Activated CD8-positive, alpha-beta memory T cell treated with anti-CD3 and anti-CD28 coated beads for 24 hours (primary cell): ENCODE data around the gene SLC28A1.

ENCODE experiments used
- DNase-seq: peaks from one replicate; pipeline ENCODE4 v3.0.0-alpha.2; 2020

Gene SLC28A1

DNA sequence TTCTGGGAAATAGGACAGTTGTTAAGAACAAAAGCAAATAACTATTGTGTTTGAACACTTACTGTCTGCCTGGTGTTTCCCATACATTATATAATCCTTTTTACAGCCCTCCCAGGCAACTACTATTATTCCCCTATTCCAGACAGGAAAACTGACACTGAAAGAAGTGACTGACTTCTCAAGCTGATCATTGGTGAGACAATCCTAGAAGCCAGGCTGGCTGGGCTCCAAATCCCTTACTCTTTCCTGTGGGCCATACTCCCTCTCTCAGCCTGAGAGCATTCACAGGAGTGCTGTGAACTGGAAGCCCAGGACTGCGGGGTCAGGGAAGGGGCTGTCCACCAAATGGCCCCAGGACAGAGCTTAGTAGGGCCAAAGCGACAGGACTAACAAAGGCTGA, 58.0 kb downstream of the SLC28A1 start:
- DNase-seq = no peak

GRCh38 chr15:84944311-84944710, 59.8 kb downstream of the SLC28A1 start:
- no peak for DNase-seq

DNA sequence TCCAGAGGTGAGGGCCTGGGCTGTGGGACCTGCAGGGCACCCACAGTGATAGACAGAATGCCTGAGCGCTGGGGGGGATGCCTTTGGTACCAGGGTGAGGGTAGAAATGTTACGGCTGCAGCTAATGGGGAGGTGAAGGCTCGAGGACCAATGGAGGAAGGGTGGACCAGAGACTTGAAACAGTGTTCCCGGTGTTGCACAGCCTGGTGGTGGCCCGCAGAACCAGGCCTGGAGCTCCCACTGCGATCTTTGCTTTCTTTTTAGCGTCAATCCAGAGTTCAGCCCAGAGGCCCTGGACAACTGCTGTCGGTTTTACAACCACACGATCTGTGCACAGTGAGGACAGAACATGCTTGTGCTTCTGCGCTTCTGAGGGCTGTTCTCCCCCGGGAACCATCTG, 60.4 kb downstream of the SLC28A1 start:
- DNase-seq = no peak

GRCh38 chr15:84946772-84947489, 62.5 kb downstream of the SLC28A1 start:
- DNase-seq = no peak

DNA sequence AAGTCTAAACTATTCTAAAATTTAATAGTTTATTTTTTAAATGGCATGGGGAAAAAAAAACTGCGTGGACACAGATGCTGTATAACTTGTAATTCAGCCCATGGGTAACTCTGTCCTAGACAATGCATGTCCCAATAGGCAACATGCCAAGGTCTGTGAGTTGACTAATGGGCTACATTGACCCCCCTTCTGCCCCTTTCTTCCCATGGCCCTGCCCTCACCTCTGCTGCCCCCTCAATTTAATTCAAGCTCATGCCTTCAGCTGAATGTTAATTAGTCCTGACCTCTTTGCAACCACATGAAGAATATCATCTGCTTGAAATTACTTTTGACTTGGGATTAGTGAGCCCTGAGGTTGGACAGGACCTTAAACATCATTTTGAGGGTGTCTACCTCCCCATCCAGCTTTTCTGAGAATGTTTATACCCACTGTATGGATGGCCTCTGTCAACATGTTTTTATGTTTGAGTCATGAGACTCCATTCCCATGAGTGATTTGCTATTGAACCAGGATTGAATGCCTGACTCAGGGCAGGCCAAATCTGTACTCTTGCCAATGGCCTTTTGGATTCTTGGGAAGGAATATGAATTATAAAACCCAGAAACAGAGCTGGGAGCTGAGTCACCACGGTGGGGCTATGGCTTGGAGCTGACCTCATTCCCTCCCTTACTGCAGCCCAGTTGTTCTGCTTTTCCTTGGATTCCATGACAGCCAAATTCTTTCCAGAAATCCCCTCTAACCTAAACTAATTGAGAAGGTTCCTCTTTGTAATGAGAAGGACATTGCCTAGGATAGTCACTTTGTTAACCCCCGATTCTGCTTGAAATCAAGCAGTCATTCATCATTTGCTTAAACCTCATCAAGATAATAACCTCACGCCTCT, 63.7 kb downstream of the SLC28A1 start:
- DNase-seq = no peak

GRCh38 chr15:84949043-84949442, 64.6 kb downstream of the SLC28A1 start:
- DNase-seq = no peak

DNA sequence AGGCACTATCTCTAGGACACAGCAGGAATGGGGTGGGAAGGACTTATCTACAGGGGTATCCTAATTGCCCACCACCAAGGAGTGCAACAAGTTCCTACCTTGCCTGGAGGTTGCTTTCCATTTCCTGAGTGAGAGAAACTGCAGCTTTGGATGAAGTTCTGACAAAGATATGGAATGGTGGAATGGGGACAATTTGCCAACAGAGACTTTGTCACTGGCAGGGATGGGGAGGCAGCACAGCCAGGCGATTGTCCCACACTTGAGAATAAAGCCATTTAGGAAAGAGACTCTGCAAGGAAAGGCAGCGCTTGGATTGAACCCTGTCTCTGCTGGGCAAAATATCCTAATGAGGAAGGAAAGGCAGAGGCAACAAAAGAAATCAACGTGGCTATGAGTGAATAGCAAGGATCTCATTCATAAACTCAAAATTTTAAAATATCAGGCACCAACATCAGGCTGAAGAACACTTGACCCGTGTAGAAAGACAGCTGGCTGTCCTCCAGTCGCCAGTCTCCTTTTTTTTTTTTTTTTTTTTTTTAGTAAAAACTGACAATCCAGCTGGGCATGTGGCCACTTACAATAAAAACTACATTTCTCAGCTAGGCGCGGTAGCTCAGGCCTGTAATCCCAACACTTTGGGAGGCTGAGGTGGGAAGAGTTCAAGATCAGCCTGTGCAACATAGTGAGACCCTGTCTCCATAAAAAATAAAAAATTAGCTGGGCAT, 65.5 kb downstream of the SLC28A1 start:
- no peak for DNase-seq

- no peak for DNase-seq
Measured at GRCh38 chr15:84950570-84951111, 66.2 kb downstream of the SLC28A1 start.

GRCh38 chr15:84951736-84952135, 67.3 kb downstream of the SLC28A1 start:
- DNase-seq = no peak

DNA sequence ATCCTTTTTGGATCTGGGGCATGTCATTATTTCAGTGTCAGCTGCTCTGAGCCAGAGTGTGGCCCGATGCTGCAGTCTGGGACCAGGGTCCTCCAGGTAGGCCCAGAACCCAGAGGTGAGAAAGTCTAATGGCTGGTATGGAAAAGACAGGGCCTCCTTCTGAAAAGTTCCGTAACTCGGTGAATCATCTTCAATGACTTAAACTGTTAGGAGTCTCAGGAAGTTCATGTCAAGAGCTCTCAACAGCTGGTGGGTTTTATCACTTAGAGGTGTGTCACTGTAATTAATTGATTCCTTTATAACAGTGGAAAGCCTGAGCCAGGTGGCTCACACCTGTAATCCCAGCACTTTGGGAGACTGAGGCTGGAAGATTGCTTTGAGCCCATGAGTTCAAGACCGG, 68.7 kb downstream of the SLC28A1 start:
- DNase-seq = no peak

DNA sequence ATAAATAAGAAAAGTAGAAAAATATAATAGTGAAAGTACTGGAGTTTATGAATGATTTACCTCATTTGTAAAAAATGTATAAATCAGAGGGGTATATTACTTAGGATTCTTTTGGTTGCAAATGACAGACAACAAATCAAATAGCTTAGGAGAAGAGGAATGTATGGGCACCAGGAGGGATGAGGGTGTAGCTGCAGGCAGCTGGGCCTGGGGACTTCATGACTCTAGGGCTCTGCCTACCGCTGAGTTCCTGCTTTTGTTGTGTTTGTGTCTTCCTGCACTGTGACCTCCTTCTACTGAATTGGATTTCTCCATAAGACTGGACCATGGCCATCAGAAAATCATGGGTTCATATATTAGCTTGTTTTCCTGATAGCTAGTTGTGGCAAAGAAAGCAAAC, 69.3 kb downstream of the SLC28A1 start:
- no peak for DNase-seq

DNA sequence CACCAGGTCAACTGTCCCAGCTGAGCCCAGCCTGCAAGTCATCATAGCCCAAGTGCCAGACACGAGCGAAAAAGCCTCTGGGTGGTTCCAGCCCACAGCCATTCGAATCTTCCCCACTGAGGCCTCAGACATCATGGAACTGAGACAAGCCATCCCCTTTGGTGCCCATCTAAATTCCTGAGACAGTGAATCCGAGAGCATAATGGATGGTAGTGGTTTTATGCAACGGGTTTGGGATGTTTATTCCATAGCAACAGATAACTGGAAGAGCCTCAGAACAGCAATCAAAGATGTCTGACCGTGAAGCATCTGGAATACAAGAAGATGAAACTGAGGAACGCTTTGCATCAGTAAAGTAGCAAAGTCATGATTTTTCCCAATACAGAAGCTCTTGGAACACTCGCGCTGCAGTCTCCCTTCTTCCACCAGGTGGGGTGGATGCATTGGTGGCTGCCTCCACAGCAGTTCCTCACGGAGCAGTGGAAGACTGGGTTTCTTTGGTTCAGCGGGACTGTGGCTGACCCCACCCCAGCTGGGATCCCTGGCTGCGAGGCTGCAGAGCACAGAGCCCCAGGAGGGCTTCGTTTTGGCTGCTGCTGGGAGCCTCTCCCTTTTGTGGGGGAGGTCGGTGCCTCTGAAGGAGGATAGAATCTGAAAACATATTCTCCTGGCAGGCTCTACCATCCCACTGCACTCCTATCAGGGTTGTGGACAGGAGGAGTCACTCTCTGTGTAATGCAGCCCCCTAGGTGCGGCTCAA, 70.8 kb downstream of the SLC28A1 start:
- DNase-seq = peak; percentile 68

DNA sequence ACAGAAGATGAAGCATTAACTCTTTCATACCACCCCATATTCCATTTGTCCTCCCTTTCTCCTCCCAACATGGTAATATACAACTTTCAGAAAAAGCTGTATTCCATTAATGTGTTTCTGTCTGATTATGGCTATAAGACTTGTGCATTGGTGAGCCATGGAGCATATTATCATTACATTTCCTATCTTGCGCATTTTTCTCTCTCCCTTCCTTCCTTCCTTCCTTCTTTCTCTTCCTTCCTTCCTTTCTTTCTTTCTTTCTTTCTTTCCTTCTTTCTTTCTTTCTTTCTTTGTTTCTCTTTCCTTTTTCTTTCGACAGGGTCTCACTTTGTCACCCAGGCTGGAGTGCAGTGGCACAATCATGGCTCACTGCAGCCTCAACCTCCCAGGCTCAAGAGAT, 71.7 kb downstream of the SLC28A1 start:
- DNase-seq = no peak

DNA sequence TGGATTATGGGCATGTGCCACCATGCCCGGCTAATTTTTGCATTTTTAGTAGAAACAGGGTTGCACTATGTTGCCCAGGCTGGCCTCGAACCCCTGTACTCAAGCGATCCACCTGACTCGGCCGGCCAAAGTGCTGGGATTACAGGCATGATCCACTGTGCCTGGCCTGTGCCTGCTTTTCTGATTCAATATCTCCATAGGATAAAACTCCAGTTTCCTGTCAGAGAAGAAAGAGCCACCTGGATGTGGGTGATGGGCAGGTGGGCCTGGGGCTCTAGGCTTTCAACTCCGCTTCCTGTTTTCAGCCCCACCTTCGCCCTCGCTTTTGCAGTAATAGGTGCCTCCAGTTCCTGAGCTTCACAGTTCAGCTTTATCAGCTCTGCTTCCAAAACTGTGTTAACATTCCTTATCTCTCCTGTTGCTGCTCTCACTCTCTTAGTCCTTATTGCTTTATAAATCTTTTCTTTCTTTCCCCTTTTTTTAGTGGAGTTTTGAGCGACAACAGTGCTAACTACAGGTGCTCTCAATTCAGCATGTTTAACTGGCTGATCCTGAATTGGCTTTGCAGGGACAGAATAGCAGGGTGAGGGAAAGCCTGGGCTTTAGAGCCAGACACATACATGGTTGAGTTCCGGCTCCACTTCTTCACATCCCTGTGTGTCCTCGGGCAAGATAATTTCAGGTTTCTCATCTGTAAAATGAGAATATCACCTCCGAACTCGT, 76.1 kb downstream of the SLC28A1 start:
- no peak for DNase-seq

DNA sequence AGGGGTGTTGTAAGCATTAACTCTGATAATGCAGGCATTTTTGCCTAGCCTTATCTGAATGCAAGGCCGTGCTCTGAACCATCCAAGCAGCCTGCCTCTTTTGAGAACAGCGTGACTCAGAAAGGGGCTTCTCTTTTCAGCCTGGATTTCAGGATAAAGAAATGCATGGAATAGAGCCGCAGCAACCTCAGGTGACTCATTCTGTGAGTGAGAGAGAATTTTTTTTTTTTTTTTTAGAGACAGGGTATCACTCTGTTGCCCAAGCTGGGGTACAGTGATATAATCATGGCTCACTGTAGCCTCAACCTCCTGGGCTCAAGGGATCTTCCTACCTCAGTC, 76.6 kb downstream of the SLC28A1 start:
- DNase-seq = no peak

GRCh38 chr15:84961707-84962106, 77.2 kb downstream of the SLC28A1 start:
- DNase-seq = no peak

- DNase-seq = no peak
Measured at GRCh38 chr15:84962955-84963354, 78.5 kb downstream of the SLC28A1 start.

DNA sequence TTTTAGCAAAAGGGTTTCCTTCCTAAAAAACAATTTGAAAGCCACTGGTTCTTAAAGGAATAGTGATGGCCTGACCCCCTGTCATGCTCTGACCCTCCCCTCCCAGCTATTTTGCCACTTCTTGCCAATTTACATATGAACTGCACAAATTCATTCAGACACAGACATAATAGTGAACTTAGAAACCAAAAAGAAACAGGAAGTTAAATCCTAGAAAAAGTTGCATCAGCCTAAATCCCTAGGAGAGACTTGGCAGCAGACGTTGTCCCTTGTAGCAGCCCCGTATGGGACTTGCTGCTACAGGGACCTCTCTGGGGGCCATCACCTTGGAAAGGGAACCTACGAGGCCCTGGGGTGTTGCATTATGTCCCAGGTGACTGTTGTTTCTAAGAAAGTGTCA, 82.9 kb downstream of the SLC28A1 start:
- no peak for DNase-seq

DNA sequence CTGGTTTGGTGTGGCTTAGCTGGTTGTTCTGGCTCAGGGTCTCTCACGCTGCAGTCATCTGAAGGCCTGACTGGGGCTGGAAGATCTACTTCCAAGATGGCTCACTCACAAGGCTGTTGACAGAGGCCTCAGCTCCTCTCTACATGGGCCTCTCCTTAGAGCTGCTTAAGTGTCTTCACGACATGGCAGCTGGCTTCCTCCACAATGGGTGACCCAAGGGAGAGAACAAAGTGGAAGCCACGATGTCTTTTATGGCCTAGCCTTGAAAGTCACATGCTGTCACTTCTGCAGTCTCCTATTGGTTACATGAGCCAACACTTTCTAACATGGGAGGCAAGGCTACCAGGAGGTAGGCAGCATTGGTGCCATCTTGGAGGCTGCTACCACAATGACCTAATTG, 83.8 kb downstream of the SLC28A1 start:
- no peak for DNase-seq

GRCh38 chr15:84969257-84969656, 84.8 kb downstream of the SLC28A1 start:
- DNase-seq = no peak

- DNase-seq = no peak
Measured at GRCh38 chr15:84970843-84971242, 86.4 kb downstream of the SLC28A1 start.
